ENCODE measurements around the gene SEMA3F. TPM values are rescaled to one million over a fixed set of nuclear protein-coding genes. Genes with fewer than 3 reads are reported as not detected.

SEMA3F gene
- total RNA-seq, 4 donors from 2014 or later = 11.9 to 46.5 (median 23.3) TPM

- WGBS = 23% methylated on average over 6 of the region's 7 CpGs
- TF ChIP-seq POLR2A (IDR thresholded peaks at IDR 0.05; ENCODE audit: low read depth) (no peak), POLR2AphosphoS5 (IDR thresholded peaks at IDR 0.05) (peak in 1 of 2 donors; percentile 41)
- H3K9me3 ChIP-seq = no peaks in the 10 kb centered on the region
- H3K27ac ChIP-seq (replicated peaks in 1 of 4) = peak overlapping the region; percentile 84 to 87 (median 85)
- no peak for DNase-seq (ENCODE audit: extremely low spot score)
- peaks cover 95 to 100% (median 99%) of the 10 kb centered on the region in 4 donors for H3K4me1 ChIP-seq
- intact Hi-C loops (cut with DNase I) = no loop called here
- H3K36me3 ChIP-seq = no peaks in the 10 kb centered on the region
- peak overlapping the region in 3 of 4 donors; percentile 8 to 31 (median 18) for H3K4me3 ChIP-seq
- no peaks in the 10 kb centered on the region for H3K27me3 ChIP-seq
Observed at GRCh38 chr3:50164984-50165909, 10.1 kb downstream of the SEMA3F start.

- H3K9me3 ChIP-seq = no peaks in the 10 kb centered on the region
- intact Hi-C loops (cut with DNase I) = no loop called here
- no peaks in the 10 kb centered on the region for H3K27me3 ChIP-seq
- peak overlapping the region; percentile 84 to 87 (median 85) for H3K27ac ChIP-seq (replicated peaks in 1 of 4)
- H3K36me3 ChIP-seq = no peaks in the 10 kb centered on the region
- peaks cover 89 to 99% (median 93%) of the 10 kb centered on the region in 4 donors for H3K4me1 ChIP-seq
- peak overlapping the region in 3 of 4 donors; percentile 8 to 31 (median 18) for H3K4me3 ChIP-seq
- no peak for TF ChIP-seq POLR2A (IDR thresholded peaks at IDR 0.05; ENCODE audit: low read depth)
- DNase-seq (ENCODE audit: extremely low spot score) = no peak
- WGBS = 19% methylated on average over 14 of the region's 15 CpGs
Observed at GRCh38 chr3:50165910-50166538, 10.9 kb downstream of the SEMA3F start.

- H3K9me3 ChIP-seq = no peaks in the 10 kb centered on the region
- H3K4me3 ChIP-seq = peak overlapping the region in 1 of 4 donors; percentile 8
- intact Hi-C loops (cut with DNase I) = no loop called here
- no peaks in the 10 kb centered on the region for H3K27me3 ChIP-seq
- no peak for TF ChIP-seq POLR2AphosphoS5 (IDR thresholded peaks at IDR 0.05)
- no peak for TF ChIP-seq POLR2A (IDR thresholded peaks at IDR 0.05; ENCODE audit: low read depth)
- TF ChIP-seq EP300 (IDR thresholded peaks at IDR 0.05) = no peak
- no peak for TF ChIP-seq CTCF (IDR thresholded peaks at IDR 0.05)
- H3K4me1 ChIP-seq = peaks cover 85 to 98% (median 91%) of the 10 kb centered on the region in 4 donors
- 43% methylated on average over 4 of the region's 6 CpGs for WGBS
- no peak for DNase-seq (ENCODE audit: extremely low spot score)
- no peaks in the 10 kb centered on the region for H3K36me3 ChIP-seq
- peak overlapping the region; percentile 84 to 87 (median 85) for H3K27ac ChIP-seq (replicated peaks in 1 of 4)
Observed at GRCh38 chr3:50166620-50167019, 11.5 kb downstream of the SEMA3F start.

GRCh38 chr3:50167069-50167840 lies 12.1 kb downstream of the SEMA3F start:
- no peaks in the 10 kb centered on the region for H3K36me3 ChIP-seq
- H3K4me3 ChIP-seq = no peak overlapping the region
- H3K27me3 ChIP-seq = no peaks in the 10 kb centered on the region
- TF ChIP-seq EP300 (IDR thresholded peaks at IDR 0.05) = no peak
- peak in 1 of 2 donors; percentile 29 for TF ChIP-seq POLR2AphosphoS5 (IDR thresholded peaks at IDR 0.05)
- peaks cover 83 to 95% (median 89%) of the 10 kb centered on the region in 4 donors for H3K4me1 ChIP-seq
- WGBS = 72% methylated on average over 10 of the region's 16 CpGs
- no peaks in the 10 kb centered on the region for H3K9me3 ChIP-seq
- H3K27ac ChIP-seq (replicated peaks in 1 of 4) = peak overlapping the region; percentile 84 to 87 (median 85)
- intact Hi-C loops (cut with DNase I) = no loop called here
- DNase-seq (ENCODE audit: extremely low spot score) = no peak

GRCh38 chr3:50167841-50168209 lies 12.7 kb downstream of the SEMA3F start:
- H3K4me3 ChIP-seq = no peak overlapping the region
- TF ChIP-seq CTCF (IDR thresholded peaks at IDR 0.05) = no peak
- TF ChIP-seq POLR2A (IDR thresholded peaks at IDR 0.05; ENCODE audit: low read depth) = no peak
- no peak for TF ChIP-seq EP300 (IDR thresholded peaks at IDR 0.05)
- no peak for TF ChIP-seq POLR2AphosphoS5 (IDR thresholded peaks at IDR 0.05)
- H3K27me3 ChIP-seq = no peaks in the 10 kb centered on the region
- DNase-seq (ENCODE audit: extremely low spot score) = no peak
- H3K4me1 ChIP-seq = peaks cover 82 to 95% (median 89%) of the 10 kb centered on the region in 4 donors
- H3K36me3 ChIP-seq = no peaks in the 10 kb centered on the region
- peak overlapping the region; percentile 22 to 87 (median 85) for H3K27ac ChIP-seq (replicated peaks in 1 of 4)
- WGBS = 94% methylated on average over 7 of the region's 7 CpGs
- no peaks in the 10 kb centered on the region for H3K9me3 ChIP-seq
- intact Hi-C loops (cut with DNase I) = no loop called here
